ENCODE measurements around the gene L3MBTL1.

The L3MBTL1 gene

GRCh38 chr20:43528258-43528875 lies 20.9 kb downstream of the L3MBTL1 start:
- no peak for DNase-seq (ENCODE audit: low spot score)
- in situ Hi-C loops (cut with MboI; ENCODE audit: low sequenced_read_pairs, unreplicated experiment), result loop anchor here (25.0 kb wide), 1 partner anchor 159 kb away; no protein-coding TSS in a partner anchor
- no peak for TF ChIP-seq CTCF (IDR thresholded peaks at IDR 0.05; ENCODE audit: borderline replicate concordance, control extremely low read depth, extremely low read depth, insufficient read depth, missing control alignments)

DNA sequence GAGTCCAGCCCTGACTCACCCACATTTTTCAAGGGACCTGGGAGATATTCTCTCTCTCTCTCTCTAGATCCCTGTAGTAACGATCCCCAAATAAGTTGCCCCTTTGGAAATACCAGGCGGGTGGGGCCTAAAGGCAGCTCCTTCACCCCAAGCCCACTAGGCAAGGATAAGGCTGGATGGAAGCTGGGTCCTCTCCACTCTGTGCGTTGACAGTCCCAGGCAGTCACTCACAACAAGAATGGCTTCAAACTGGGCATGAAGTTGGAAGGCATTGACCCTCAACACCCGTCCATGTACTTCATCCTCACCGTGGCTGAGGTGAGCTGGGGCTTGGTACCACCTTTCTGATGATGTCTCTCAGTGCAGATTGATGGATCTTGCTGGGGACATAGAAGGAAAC lies 21.6 kb downstream of the L3MBTL1 start:
- in situ Hi-C loops (cut with MboI; ENCODE audit: low sequenced_read_pairs, unreplicated experiment), result loop anchor here (25.0 kb wide), 1 partner anchor 158 kb away; no protein-coding TSS in a partner anchor
- no peak for DNase-seq (ENCODE audit: low spot score)
- TF ChIP-seq CTCF (IDR thresholded peaks at IDR 0.05; ENCODE audit: borderline replicate concordance, control extremely low read depth, extremely low read depth, insufficient read depth, missing control alignments), result no peak

- TF ChIP-seq CTCF (IDR thresholded peaks at IDR 0.05; ENCODE audit: borderline replicate concordance, control extremely low read depth, extremely low read depth, insufficient read depth, missing control alignments), result no peak
- in situ Hi-C loops (cut with MboI; ENCODE audit: low sequenced_read_pairs, unreplicated experiment), result loop anchor here (10.0 to 25.0 kb wide), 2 partner anchors 158 to 555 kb away; no protein-coding TSS in a partner anchor
- DNase-seq (ENCODE audit: low spot score), result no peak
Measured at GRCh38 chr20:43529457-43530153, 22.1 kb downstream of the L3MBTL1 start.

- no peak for DNase-seq (ENCODE audit: low spot score)
- in situ Hi-C loops (cut with MboI; ENCODE audit: low sequenced_read_pairs, unreplicated experiment), result loop anchor here (10.0 to 25.0 kb wide), 2 partner anchors 157 to 554 kb away; no protein-coding TSS in a partner anchor
- TF ChIP-seq CTCF (IDR thresholded peaks at IDR 0.05; ENCODE audit: borderline replicate concordance, control extremely low read depth, extremely low read depth, insufficient read depth, missing control alignments), result no peak
Measured at GRCh38 chr20:43530321-43531090, 23.0 kb downstream of the L3MBTL1 start.

DNA sequence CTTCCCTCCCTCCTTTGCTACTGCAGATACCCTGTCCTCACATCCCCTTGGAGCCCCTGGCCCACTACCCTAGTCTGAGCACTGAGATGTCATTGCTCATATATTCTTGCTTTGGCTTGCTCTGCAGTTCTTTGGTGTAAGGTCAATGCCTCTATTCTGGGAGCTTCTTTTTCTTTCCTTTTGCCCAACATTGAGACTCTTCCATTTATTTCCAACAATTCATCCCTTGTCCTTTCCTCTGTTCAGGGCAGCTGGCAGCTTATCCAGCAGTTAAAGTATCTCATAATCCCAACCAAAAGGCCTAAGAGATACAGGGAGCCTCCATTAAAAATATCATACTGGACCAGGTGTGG lies 23.6 kb downstream of the L3MBTL1 start:
- in situ Hi-C loops (cut with MboI; ENCODE audit: low sequenced_read_pairs, unreplicated experiment), result loop anchor here (10.0 to 25.0 kb wide), 2 partner anchors 156 to 554 kb away; no protein-coding TSS in a partner anchor
- TF ChIP-seq CTCF (IDR thresholded peaks at IDR 0.05; ENCODE audit: borderline replicate concordance, control extremely low read depth, extremely low read depth, insufficient read depth, missing control alignments), result no peak
- DNase-seq (ENCODE audit: low spot score), result no peak

- in situ Hi-C loops (cut with MboI; ENCODE audit: low sequenced_read_pairs, unreplicated experiment), result loop anchor here (10.0 to 25.0 kb wide), 2 partner anchors 155 to 552 kb away; no protein-coding TSS in a partner anchor
- no peak for TF ChIP-seq CTCF (IDR thresholded peaks at IDR 0.05; ENCODE audit: borderline replicate concordance, control extremely low read depth, extremely low read depth, insufficient read depth, missing control alignments)
- no peak for DNase-seq (ENCODE audit: low spot score)
Measured at GRCh38 chr20:43532416-43533055, 25.0 kb downstream of the L3MBTL1 start.
